OCI-LY7 (cell line): ENCODE measurements around the gene PIGQ.

ENCODE experiments used
- EZH2phosphoT487 ChIP-seq: fragments of 200-600 bp; sonication (generic); IDR thresholded peaks from 2 replicates; pipeline ENCODE4 v1.6.1; 2018; ENCODE audit warnings: low read depth, borderline replicate concordance, mild to moderate bottlenecking, mixed run types, antibody characterized with exemption, low read length, moderate library complexity, mixed read lengths
- TF ChIP-seq, protein P1 (sequence below): fragments of 200-600 bp; sonication (generic); conservative IDR thresholded peaks from 2 replicates; pipeline ENCODE4 v1.5.1; 2014; ENCODE audit warnings: mild to moderate bottlenecking, antibody characterized with exemption, low read length, moderate library complexity, mixed read lengths

GRCh38 chr16:559021-559380 is 10.8 kb upstream of the PIGQ start:
- TF ChIP-seq, protein P1, sequence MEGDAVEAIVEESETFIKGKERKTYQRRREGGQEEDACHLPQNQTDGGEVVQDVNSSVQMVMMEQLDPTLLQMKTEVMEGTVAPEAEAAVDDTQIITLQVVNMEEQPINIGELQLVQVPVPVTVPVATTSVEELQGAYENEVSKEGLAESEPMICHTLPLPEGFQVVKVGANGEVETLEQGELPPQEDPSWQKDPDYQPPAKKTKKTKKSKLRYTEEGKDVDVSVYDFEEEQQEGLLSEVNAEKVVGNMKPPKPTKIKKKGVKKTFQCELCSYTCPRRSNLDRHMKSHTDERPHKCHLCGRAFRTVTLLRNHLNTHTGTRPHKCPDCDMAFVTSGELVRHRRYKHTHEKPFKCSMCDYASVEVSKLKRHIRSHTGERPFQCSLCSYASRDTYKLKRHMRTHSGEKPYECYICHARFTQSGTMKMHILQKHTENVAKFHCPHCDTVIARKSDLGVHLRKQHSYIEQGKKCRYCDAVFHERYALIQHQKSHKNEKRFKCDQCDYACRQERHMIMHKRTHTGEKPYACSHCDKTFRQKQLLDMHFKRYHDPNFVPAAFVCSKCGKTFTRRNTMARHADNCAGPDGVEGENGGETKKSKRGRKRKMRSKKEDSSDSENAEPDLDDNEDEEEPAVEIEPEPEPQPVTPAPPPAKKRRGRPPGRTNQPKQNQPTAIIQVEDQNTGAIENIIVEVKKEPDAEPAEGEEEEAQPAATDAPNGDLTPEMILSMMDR: no peak
- TF ChIP-seq EZH2phosphoT487: no peak
